Activated B cell treated with CpG ODN at 0.5 μM for 24 hours (primary cell): Measurements from ENCODE around the gene CDCP1. TPM values are rescaled to one million over a fixed set of nuclear protein-coding genes. Genes with fewer than 3 reads are reported as not detected.

ENCODE experiments used
- ATAC-seq: fragments of 200-7000 bp; cut with Tn5 transposase; one replicate; pipeline ENCODE4 v1.10.0; 2021; ENCODE audit warnings: low read depth, mild to moderate bottlenecking, moderate library complexity
- CTCF ChIA-PET: fragments of 350-600 bp; sonication (Branson Sonifier 250); formaldehyde crosslinking; loops from one replicate; lab custom pipeline; 2021; ENCODE audit warnings: antibody characterized with exemption; lab: Charles Lee
- POLR2A ChIA-PET: fragments of 350-600 bp; sonication (Branson Sonifier 250); formaldehyde crosslinking; loops from one replicate; lab custom pipeline; 2021; ENCODE audit warnings: antibody characterized with exemption; lab: Charles Lee
- DNase-seq: peaks from one replicate; pipeline ENCODE4 v3.0.0; 2022
- H3K27ac Mint-ChIP-seq: one replicate; pipeline ENCODE4 v1.8.0; 2020; ENCODE audit warnings: mixed read lengths
- H3K27me3 Mint-ChIP-seq: one replicate; pipeline ENCODE4 v1.8.0; 2021; ENCODE audit warnings: mixed read lengths
- H3K36me3 Mint-ChIP-seq: one replicate; pipeline ENCODE4 v1.8.0; 2021; ENCODE audit warnings: low read depth, mixed read lengths
- H3K4me1 Mint-ChIP-seq: one replicate; pipeline ENCODE4 v1.8.0; 2021; ENCODE audit warnings: mixed read lengths
- H3K4me3 Mint-ChIP-seq: one replicate; pipeline ENCODE4 v1.8.0; 2020; ENCODE audit warnings: mild to moderate bottlenecking, mixed read lengths
- H3K9me3 Mint-ChIP-seq: one replicate; pipeline ENCODE4 v1.8.0; 2020; ENCODE audit warnings: mixed read lengths
- intact Hi-C: fragments of 100-400 bp; cut with micrococcal nuclease; formaldehyde crosslinking; loops from one replicate; pipeline ENCODE4 v1.15.1; 2024
- total RNA-seq: library from RNA; stranded (reverse); gene quantifications from 2 replicates; pipeline ENCODE4 v1.2.3, GENCODE V29; 2022
- TF ChIP-seq, protein P1 (sequence below): fragments of 200-600 bp; IDR thresholded peaks from one replicate; pipeline ENCODE4 v1.8.0; 2022; ENCODE audit warnings: antibody characterized with exemption, mild to moderate bottlenecking

The CDCP1 gene
- total RNA-seq, 1 donor from 2014 or later, result not detected

DNA sequence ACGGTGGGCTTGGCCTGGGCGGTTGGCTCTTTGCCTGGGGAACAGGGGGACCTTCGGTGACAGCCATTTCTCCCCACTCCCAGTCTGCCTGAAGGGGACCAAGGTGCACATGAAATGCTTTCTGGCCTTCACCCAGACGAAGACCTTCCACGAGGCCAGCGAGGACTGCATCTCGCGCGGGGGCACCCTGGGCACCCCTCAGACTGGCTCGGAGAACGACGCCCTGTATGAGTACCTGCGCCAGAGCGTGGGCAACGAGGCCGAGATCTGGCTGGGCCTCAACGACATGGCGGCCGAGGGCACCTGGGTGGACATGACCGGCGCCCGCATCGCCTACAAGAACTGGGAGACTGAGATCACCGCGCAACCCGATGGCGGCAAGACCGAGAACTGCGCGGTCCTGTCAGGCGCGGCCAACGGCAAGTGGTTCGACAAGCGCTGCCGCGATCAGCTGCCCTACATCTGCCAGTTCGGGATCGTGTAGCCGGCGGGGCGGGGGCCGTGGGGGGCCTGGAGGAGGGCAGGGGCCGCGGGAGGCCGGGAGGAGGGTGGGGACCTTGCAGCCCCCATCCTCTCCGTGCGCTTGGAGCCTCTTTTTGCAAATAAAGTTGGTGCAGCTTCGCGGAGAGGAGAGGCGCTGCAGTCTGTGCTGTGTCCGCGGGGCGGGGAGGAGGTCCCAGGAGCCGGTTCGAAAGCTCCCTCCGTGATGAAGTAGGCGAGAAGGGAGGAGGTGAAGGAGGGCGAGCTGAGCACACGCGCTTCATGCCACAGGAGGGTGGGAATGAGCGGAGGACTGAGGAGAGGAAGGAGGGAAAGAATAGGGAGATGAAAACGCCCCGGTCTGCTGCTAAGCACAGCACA, 110.5 kb downstream of the CDCP1 start:
- H3K27ac Mint-ChIP-seq, result no peak overlapping the region
- H3K9me3 Mint-ChIP-seq, result no peaks in the 10 kb centered on the region
- peaks cover 21% of the 10 kb centered on the region for H3K4me1 Mint-ChIP-seq
- ChIA-PET CTCF (no interaction called here), POLR2A (interaction anchor here (0.6 kb wide), 1 partner anchor 21 kb away, joined by 10 read pairs; no protein-coding TSS in a partner anchor)
- no peaks in the 10 kb centered on the region for H3K36me3 Mint-ChIP-seq
- TF ChIP-seq, protein P1, sequence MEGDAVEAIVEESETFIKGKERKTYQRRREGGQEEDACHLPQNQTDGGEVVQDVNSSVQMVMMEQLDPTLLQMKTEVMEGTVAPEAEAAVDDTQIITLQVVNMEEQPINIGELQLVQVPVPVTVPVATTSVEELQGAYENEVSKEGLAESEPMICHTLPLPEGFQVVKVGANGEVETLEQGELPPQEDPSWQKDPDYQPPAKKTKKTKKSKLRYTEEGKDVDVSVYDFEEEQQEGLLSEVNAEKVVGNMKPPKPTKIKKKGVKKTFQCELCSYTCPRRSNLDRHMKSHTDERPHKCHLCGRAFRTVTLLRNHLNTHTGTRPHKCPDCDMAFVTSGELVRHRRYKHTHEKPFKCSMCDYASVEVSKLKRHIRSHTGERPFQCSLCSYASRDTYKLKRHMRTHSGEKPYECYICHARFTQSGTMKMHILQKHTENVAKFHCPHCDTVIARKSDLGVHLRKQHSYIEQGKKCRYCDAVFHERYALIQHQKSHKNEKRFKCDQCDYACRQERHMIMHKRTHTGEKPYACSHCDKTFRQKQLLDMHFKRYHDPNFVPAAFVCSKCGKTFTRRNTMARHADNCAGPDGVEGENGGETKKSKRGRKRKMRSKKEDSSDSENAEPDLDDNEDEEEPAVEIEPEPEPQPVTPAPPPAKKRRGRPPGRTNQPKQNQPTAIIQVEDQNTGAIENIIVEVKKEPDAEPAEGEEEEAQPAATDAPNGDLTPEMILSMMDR, result no peak
- H3K4me3 Mint-ChIP-seq, result peak overlapping the region; percentile 62
- ATAC-seq (no peak), DNase-seq (no peak)
- peaks cover 14% of the 10 kb centered on the region for H3K27me3 Mint-ChIP-seq
- intact Hi-C loops, result loop anchor here (2.0 to 5.0 kb wide), 2 partner anchors 1043 to 1342 kb away; no protein-coding TSS in a partner anchor

DNA sequence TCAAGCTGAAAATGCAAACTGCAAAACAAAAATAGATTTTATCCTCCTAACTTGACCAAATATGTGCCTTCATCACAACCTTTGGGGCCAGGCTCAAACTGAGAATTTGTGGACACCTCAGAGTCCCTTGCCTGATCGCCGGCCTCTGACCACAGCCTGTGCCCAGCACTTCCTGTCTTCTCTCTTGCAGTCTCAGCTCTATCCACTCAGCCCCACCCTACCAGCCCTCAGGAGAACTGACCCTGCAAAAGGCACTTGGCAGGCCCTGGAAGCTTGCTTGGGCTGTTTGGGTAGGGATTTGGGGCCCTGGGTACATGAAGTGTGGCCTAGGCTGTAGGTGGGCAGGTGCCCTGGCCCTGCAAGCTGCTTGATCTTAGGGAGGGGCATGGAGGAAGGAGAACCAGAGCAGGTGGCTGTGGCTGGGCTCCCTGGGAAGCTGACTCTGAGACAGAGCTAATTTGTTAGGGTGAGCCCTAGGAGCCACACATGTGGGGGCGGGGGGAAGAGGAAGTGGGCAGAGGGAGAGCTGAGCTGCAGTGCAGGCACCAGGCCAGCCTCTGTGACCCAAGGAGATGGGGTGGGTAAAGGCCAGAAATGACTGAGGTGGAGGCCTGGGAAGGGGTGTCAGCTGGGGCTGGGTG, 111.4 kb downstream of the CDCP1 start:
- Mint-ChIP-seq H3K27me3 (peaks cover 15% of the 10 kb centered on the region), H3K36me3 (no peaks in the 10 kb centered on the region), H3K4me1 (peaks cover 19% of the 10 kb centered on the region), H3K27ac (peak overlapping the region; percentile 47), H3K9me3 (no peaks in the 10 kb centered on the region), H3K4me3 (no peak overlapping the region)
- ATAC-seq, result no peak
- intact Hi-C loops, result loop anchor here (5.0 kb wide), 1 partner anchor 1343 kb away; no protein-coding TSS in a partner anchor
- CTCF ChIA-PET, result interaction anchor here (0.7 kb wide), 1 partner anchor 502 kb away, joined by 3 read pairs; no protein-coding TSS in a partner anchor
- no peak for DNase-seq
- POLR2A ChIA-PET, result no interaction called here
- TF ChIP-seq, protein P1, result no peak

DNA sequence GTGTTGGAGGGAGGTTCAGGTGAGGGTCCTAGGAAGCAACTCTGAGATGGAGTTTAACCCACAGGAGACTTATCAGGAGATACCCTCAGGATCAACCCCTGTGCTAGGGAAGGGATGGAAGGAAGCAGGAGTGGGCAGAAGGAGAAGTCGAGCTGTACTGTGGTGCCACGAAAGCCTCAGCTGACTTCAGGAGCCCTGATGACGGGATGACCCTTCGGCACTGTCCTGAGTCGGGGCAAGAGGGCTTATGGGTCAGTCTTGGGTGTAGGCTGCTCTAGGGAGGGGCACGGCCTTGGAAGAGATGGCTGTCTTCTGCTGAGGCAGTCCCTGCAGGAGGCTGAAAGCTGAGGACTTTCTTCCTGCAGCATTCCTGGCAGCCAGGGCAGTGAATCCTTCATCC, 112.4 kb downstream of the CDCP1 start:
- POLR2A ChIA-PET, result no interaction called here
- Mint-ChIP-seq H3K27me3 (peaks cover 20% of the 10 kb centered on the region), H3K9me3 (no peaks in the 10 kb centered on the region), H3K36me3 (no peaks in the 10 kb centered on the region), H3K27ac (no peak overlapping the region), H3K4me1 (peaks cover 19% of the 10 kb centered on the region), H3K4me3 (no peak overlapping the region)
- DNase-seq (no peak), ATAC-seq (no peak)
- TF ChIP-seq, protein P1, result no peak
- intact Hi-C loops, result no loop called here
- CTCF ChIA-PET, result no interaction called here

Other genes with a start within 250 kb of the CDCP1 start
- 38.5 and 43.4 TPM in 2 replicates for gene ZDHHC3, start 170.2 kb downstream of the CDCP1 start, total RNA-seq
- 42.5 and 44.0 TPM in 2 replicates for gene EXOSC7, start 170.1 kb downstream of the CDCP1 start, total RNA-seq
- gene CLEC3B, start 120.1 kb downstream of the CDCP1 start, total RNA-seq, result not detected in 2 replicates
- gene TMEM158, start 79.9 kb upstream of the CDCP1 start, total RNA-seq, result 0.13 TPM in 1 of 2 replicates, not detected in the other
- gene LARS2, start 242.2 kb upstream of the CDCP1 start, total RNA-seq, result 29.2 and 34.7 TPM in 2 replicates